NCI-H345 treated with DMSO at 0.1 percent for 48 hours (cell line): ENCODE measurements around the gene MACROH2A1.

Experiments used
- DNase-seq: peaks from one replicate; lab custom pipeline; 2025; ENCODE audit not compliant: unreplicated experiment; lab: John Stamatoyannopoulos, UW

MACROH2A1 gene

DNA sequence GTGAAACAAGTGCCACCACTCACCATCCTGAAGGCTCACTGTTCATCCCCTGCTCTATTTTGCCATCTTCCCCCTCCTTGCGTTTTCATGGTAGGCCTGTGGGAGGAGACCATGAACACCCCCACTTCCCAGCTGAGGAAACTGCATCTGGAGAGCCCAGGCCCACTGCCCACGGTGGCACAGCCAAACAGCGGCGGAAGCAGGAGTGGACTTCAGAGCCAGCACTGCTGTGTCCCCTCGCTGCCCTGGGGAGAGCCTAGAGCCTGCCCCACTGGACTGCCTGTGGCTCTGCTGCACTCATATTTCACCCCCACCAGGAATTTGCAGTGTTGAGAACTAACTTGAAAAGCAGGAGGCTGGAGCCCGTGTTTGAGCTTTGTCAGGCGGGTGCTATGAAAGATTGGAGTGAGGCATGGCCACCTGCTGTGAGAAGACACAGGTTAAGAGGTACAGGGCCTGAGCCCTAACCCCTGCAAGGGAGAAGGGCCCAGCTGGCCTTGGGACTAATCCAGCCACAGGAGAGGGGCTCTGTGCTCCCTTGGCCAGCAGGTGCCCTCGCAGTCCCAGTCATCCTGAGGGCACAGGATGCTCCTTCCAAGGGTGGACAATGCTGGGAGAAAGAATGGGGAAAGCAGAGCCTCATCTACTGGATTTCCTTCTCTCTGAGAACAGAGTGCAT is 79.0 kb downstream of the MACROH2A1 start:
- no peak for DNase-seq

DNA sequence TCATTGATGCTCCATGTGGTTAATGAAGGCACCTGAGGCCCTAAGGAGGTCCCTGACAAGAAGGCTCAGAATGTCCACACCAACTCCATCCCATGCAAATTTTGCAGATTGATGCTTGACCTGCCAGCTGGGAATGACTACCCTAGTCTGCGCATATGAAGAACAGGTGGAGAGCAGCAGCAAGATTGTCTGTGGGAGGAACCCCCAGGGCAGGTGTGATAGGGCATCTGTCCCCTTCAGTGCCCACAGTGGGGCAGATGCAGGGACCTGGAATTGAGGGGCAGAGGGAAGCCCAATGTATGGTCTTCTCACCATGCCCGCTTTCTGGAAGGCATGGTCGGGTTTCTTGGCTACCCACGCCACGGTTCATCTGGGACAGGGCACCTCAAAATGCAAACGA is 79.6 kb downstream of the MACROH2A1 start:
- DNase-seq, result no peak

DNA sequence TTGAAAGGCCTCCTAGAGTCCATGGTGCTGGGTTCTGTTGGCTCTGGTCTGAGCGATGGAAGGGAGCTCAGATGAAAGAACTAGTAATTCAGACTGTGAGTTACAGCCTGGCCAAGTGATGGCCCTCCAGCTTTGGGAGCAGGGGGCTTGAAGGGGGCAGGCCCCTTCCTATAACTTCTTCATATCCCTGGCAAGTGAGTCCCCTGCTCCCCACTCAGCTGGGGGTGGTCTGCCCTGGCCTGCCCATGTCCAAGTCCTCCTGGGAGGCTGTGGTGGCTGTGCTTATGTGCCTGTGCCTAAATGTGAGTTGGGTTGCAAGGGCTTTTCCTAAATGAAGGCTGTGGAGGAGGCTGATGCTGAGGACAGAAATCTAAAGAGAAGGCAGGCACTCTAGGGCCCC is 80.1 kb downstream of the MACROH2A1 start:
- no peak for DNase-seq

DNA sequence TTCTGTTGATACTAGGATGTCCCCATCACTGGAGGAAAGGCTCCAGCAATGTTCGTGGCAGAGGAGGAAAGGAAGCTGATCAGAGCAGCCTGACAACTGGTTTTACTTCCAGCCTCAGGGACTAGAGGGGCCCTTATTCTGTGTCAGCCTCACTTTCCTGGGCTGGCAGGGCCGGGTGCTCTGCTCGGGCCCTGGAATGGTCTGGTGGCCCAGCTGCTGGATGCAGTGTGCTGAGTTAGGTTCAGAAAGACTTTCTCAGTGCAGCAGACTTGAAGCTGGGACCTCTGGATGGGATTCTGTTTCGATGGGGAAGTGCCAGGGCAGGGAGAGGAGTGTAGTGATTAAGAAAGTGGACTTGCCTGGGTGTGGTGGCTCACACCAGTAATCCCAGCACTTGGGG is 81.0 kb downstream of the MACROH2A1 start:
- DNase-seq, result no peak

DNA sequence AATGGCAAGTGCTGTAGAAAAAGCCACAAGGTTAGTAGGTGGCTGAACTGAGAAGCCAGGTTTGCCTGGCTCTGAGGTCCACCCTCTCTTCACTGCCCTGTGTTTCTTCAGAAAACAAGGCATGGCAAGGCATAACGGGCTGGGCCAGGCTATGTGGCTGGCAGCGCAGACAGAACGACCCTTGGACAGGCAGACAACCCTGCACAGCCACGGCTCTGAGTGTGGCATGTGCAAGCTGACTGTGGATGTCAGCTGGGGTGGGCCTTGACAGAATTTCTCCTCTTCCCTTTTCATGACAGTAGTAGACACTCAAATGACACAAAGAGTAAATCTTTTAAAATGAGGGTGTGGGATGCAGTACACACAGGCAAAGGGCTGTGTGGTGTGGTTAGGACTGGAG is 81.7 kb downstream of the MACROH2A1 start:
- DNase-seq, result no peak

DNA sequence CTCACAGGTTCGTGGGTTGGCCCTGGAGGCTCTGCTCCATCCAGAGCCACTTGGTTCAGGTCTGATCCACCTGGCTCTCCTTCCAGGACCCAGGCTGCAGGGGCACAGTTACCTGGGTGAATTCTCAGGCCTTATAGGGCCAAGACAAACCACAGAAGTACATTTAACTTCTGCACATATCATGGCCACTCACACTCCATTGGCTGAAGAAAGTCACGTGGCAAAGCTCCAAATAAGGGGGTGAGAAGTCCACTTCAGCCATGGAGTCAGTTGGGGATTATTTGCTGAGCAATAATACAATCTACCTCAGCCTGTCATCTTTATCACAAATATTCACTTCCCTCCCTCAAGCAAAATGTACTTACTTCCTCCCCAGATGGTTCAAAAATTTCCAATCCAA is 83.6 kb downstream of the MACROH2A1 start:
- DNase-seq, result no peak

GRCh38 chr5:135313946-135314345 is 85.1 kb downstream of the MACROH2A1 start:
- DNase-seq, result no peak

- no peak for DNase-seq
These were observed 85.6 kb downstream of the MACROH2A1 start for GRCh38 chr5:135313405-135313804.

GRCh38 chr5:135312255-135312935 is 86.6 kb downstream of the MACROH2A1 start:
- no peak for DNase-seq

- DNase-seq, result no peak
These were observed 88.6 kb downstream of the MACROH2A1 start for GRCh38 chr5:135310328-135310989.

- no peak for DNase-seq
These were observed 89.4 kb downstream of the MACROH2A1 start for GRCh38 chr5:135309391-135310327.

- DNase-seq, result no peak
These were observed 90.3 kb downstream of the MACROH2A1 start for GRCh38 chr5:135308752-135309151.

DNA sequence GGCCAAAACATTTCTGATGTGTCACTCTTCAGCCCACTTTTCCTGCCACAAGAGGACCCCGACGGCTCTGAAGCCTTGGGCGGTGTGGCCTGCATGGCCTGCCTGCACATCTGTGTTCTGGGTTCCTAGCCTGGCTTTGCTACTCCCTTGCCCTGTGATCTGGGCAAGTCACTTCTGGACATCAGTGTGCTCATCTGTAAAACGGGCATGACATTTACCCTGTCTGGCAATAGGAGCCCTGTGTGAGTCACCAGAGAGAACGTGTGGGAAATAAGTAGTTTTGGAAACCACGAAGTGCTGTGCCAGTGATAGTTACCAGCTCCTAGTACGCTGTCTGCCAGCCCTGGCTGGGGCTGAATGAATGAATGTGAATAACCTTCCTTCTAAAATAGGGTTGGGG is 90.8 kb downstream of the MACROH2A1 start:
- no peak for DNase-seq

- no peak for DNase-seq
These were observed 91.7 kb downstream of the MACROH2A1 start for GRCh38 chr5:135307143-135307903.

DNA sequence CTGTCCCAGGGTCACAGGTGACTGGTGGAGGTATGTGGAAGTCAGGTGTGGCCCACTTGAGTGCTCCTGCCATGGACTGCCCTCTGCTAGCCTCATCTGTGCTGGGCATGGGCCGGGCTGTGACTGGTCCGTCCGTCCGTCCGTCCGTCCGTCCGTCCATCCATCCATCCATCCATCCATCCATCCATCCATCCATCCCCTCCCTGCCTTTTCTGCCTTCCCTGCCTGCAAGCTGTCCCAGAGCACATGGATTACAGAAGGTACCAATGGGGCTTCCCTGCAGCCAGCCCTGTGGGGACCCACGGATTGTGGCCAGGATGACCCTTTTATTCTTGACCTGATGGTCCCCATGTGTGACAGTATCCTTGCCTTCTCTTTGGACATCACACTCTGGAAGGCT is 92.5 kb downstream of the MACROH2A1 start:
- DNase-seq, result no peak

- DNase-seq, result no peak
These were observed 94.4 kb downstream of the MACROH2A1 start for GRCh38 chr5:135304352-135305221.

GRCh38 chr5:135303582-135304173 is 95.4 kb downstream of the MACROH2A1 start:
- no peak for DNase-seq

- DNase-seq, result no peak
These were observed 101.9 kb downstream of the MACROH2A1 start for GRCh38 chr5:135296900-135297816.
